ENCODE results near the gene SDHB. TPM values are rescaled to one million over a fixed set of nuclear protein-coding genes. Genes with fewer than 3 reads are reported as not detected.

The SDHB gene
- total and polyA plus RNA-seq, 10 of the 15 experiments (the other 5 are each of a cell fraction or from before 2014, with no cell fraction given), result 101 to 319 (median 188) TPM

GRCh38 chr1:17080085-17080759 is 26.4 kb upstream of the SDHB start:
- H3K9me3 ChIP-seq (replicated peaks; ENCODE audit: control insufficient read depth, insufficient read depth, low read length), result no peaks in the 10 kb centered on the region; the same call in 2 of the 3 replicates
- no peak overlapping the region for H2AFZ ChIP-seq (ENCODE audit: control insufficient read depth, low read depth, low read length)
- no peak overlapping the region for H3K9ac ChIP-seq (ENCODE audit: control insufficient read depth, insufficient read depth, low read length)
- no peaks in the 10 kb centered on the region for H4K20me1 ChIP-seq (ENCODE audit: control insufficient read depth, insufficient read depth)
- H3K4me2 ChIP-seq (ENCODE audit: control insufficient read depth, insufficient read depth), result no peak overlapping the region
- peaks cover 14% of the 10 kb centered on the region for H3K4me1 ChIP-seq (ENCODE audit: control insufficient read depth, insufficient read depth, low read length)
- ChIA-PET POLR2A (interaction anchor here (1.1 to 1.6 kb wide), 3 partner anchors 14 to 41 kb away, joined by 3 to 12 read pairs (median 6); no protein-coding TSS in a partner anchor), SMC1A (ENCODE audit: uncharacterized antibody, unreplicated experiment) (interaction anchor here (1.0 to 1.7 kb wide), 3 partner anchors 18 to 32 kb away, joined by 3 to 7 read pairs (median 6); no protein-coding TSS in a partner anchor), RAD21 (ENCODE audit: unreplicated experiment) (interaction anchor here (0.7 to 2.0 kb wide), 2 partner anchors 20 to 39 kb away, joined by 4 to 8 read pairs; partner anchors contain the start of gene PADI2), CTCF (interaction anchor here (0.5 to 1.1 kb wide), 5 partner anchors 15 to 887 kb away, joined by 3 to 4 read pairs (median 3); no protein-coding TSS in a partner anchor)
- H3K4me3 ChIP-seq, result no peak overlapping the region
- intact Hi-C loops (cut with micrococcal nuclease; ENCODE audit: unreplicated experiment), result no loop called here
- no peaks in the 10 kb centered on the region for H3K79me2 ChIP-seq (ENCODE audit: control insufficient read depth, insufficient read depth, low read length)
- 0 out of 4 replicates have a peak, but pooled peaks cover 0 to 1% of the 10 kb centered on the region in 2 experiments for H3K27me3 ChIP-seq (replicated peaks in 1 of 2; ENCODE audit: control insufficient read depth in 2 of 2, insufficient read depth in 2 of 2, low read length in 1 of 2)
- no peaks in the 10 kb centered on the region for H3K36me3 ChIP-seq (ENCODE audit: control insufficient read depth in 2 of 2, insufficient read depth in 2 of 2, low read length in 1 of 2)
- WGBS (ENCODE audit: insufficient coverage, insufficient replicate concordance, low lambda C conversion rate, missing lambda C conversion rate), result 49% methylated on average over 8 of the region's 8 CpGs
- in situ Hi-C loops (cut with MboI), result no loop called here
- DNase-seq (ENCODE audit: low read depth, low spot score) (no peak), ATAC-seq (no peak), FAIRE-seq (no peak)
- no peak overlapping the region for H3K27ac ChIP-seq (ENCODE audit: control insufficient read depth, insufficient read depth)
- TF ChIP-seq USF1 (IDR thresholded peaks at IDR 0.05; ENCODE audit: borderline replicate concordance, extremely low read length, insufficient read depth, low read depth, low read length), result peak; percentile 56
- no peak for TF ChIP-seq POLR2A (IDR thresholded peaks at IDR 0.05; ENCODE audit: low read depth, low read length)
- TF ChIP-seq HDAC2 (IDR thresholded peaks at IDR 0.05), result no peak
- peak in 1 of 2 experiments; percentile 75; a peak in 2 of 4 replicates for TF ChIP-seq BHLHE40 (IDR thresholded peaks at IDR 0.05; ENCODE audit: borderline replicate concordance in 1 of 2, low read depth in 2 of 2, low read length in 1 of 2)
- peak; percentile 84 for TF ChIP-seq RAD51 (IDR thresholded peaks at IDR 0.05)
- TF ChIP-seq NFYA (IDR thresholded peaks at IDR 0.05; ENCODE audit: borderline replicate concordance, low read depth, low read length), result no peak
- no peak for TF ChIP-seq SMAD5 (IDR thresholded peaks at IDR 0.05; ENCODE audit: low read depth)
- BruUV-seq (replicated peaks), result no TSS peak

Data from GM12878 (cell line).